ENCODE measurements around the gene MARVELD1.

GRCh38 chr10:97718178-97718577 lies 4.6 kb downstream of the MARVELD1 start:
- TF ChIP-seq CTCF (IDR thresholded peaks at IDR 0.05; ENCODE audit: poor library complexity) (no peak), EZH2 (IDR thresholded peaks at IDR 0.05; ENCODE audit: borderline replicate concordance) (no peak)

Data from hepatocyte (in vitro differentiated cells).